NCI-H82 treated with DMSO at 0.1 percent for 48 hours (cell line): Measurements from ENCODE around the gene STX8.

Experiments
- DNase-seq: peaks from one replicate; lab custom pipeline; 2025; ENCODE audit not compliant: unreplicated experiment; lab: John Stamatoyannopoulos, UW

Gene STX8

GRCh38 chr17:9308069-9308468, 267.6 kb downstream of the STX8 start:
- no peak for DNase-seq

GRCh38 chr17:9307313-9307998, 268.2 kb downstream of the STX8 start:
- DNase-seq = no peak

GRCh38 chr17:9306086-9306485, 269.5 kb downstream of the STX8 start:
- no peak for DNase-seq

- no peak for DNase-seq
Measured at GRCh38 chr17:9299695-9300094, 275.9 kb downstream of the STX8 start.

GRCh38 chr17:9298776-9299295, 276.8 kb downstream of the STX8 start:
- DNase-seq = no peak

GRCh38 chr17:9298135-9298534, 277.5 kb downstream of the STX8 start:
- no peak for DNase-seq

- no peak for DNase-seq
Measured at GRCh38 chr17:9294661-9295210, 280.9 kb downstream of the STX8 start.

GRCh38 chr17:9292561-9292941, 283.1 kb downstream of the STX8 start:
- no peak for DNase-seq

GRCh38 chr17:9291912-9292560, 283.6 kb downstream of the STX8 start:
- peak; percentile 4 for DNase-seq

- DNase-seq = no peak
Measured at GRCh38 chr17:9290226-9290613, 285.4 kb downstream of the STX8 start.

GRCh38 chr17:9287306-9287705, 288.3 kb downstream of the STX8 start:
- DNase-seq = no peak

GRCh38 chr17:9286434-9286833, 289.2 kb downstream of the STX8 start:
- DNase-seq = no peak

- no peak for DNase-seq
Measured at GRCh38 chr17:9285602-9286427, 289.8 kb downstream of the STX8 start.

GRCh38 chr17:9284884-9285283, 290.7 kb downstream of the STX8 start:
- no peak for DNase-seq

GRCh38 chr17:9283909-9284308, 291.7 kb downstream of the STX8 start:
- DNase-seq = no peak

GRCh38 chr17:9279893-9280292, 295.7 kb downstream of the STX8 start:
- DNase-seq = no peak

- DNase-seq = no peak
Measured at GRCh38 chr17:9274973-9275372, 300.6 kb downstream of the STX8 start.

GRCh38 chr17:9273428-9274391, 301.9 kb downstream of the STX8 start:
- DNase-seq = no peak

GRCh38 chr17:9272501-9273200, 303.0 kb downstream of the STX8 start:
- DNase-seq = no peak

- DNase-seq = no peak
Measured at GRCh38 chr17:9271989-9272388, 303.6 kb downstream of the STX8 start.
